Mucosa of rectum (tissue), 2 donors: Measurements from ENCODE around the gene PTDSS2.

Experiments
- H3K27ac ChIP-seq, 2 donors: one replicate each; pipeline ENCODE4 v1.7.0; 2013; ENCODE audit warnings: inconsistent platforms in 2 of 2, low read depth in 2 of 2, low read length in 2 of 2
- H3K27me3 ChIP-seq, 2 donors: one replicate each; pipeline ENCODE4 v1.7.0; 2013; ENCODE audit warnings: low read length in 2 of 2; ENCODE audit not compliant: control insufficient read depth in 2 of 2, insufficient read depth in 2 of 2
- H3K36me3 ChIP-seq, 2 donors: one replicate each; pipeline ENCODE4 v1.7.0; 2013; ENCODE audit warnings: low read length in 2 of 2; ENCODE audit not compliant: control insufficient read depth in 2 of 2, insufficient read depth in 2 of 2
- H3K4me1 ChIP-seq, 2 donors: one replicate each; pipeline ENCODE4 v1.7.0; 2013; ENCODE audit warnings: low read length in 2 of 2, mild to moderate bottlenecking in 1 of 2; ENCODE audit not compliant: control insufficient read depth in 2 of 2, insufficient read depth in 2 of 2
- H3K4me3 ChIP-seq, 2 donors: one replicate each; pipeline ENCODE4 v1.7.0; 2013; ENCODE audit warnings: low read length in 2 of 2
- H3K9ac ChIP-seq, 2 donors: one replicate each; pipeline ENCODE4 v1.7.0; 2013; ENCODE audit warnings: low read length in 2 of 2, low read depth in 1 of 2, mild to moderate bottlenecking in 1 of 2
- H3K9me3 ChIP-seq, 2 donors: one replicate each; pipeline ENCODE4 v1.7.0; 2013; ENCODE audit warnings: low read length in 2 of 2; ENCODE audit not compliant: control insufficient read depth in 2 of 2
- donor health status: healthy.
- donor health status: Normal muscosa, but diverticular disease.

The PTDSS2 gene

DNA sequence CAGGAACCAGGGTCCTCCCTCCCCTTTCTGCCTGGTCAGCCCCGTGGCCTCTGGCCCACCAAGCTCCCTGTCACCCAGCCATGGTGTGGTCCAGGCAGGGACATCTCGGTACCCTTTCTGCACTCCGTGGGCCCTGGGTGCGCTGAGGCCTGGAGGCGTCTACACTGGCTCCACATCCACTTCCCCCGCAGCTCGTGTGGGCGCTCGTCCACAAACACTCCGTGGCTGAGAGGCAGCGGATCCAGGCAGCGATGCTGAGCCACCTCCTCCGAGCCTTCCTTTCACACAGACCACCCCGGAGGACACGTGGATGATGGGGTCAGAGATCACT is 40.8 kb downstream of the PTDSS2 start:
- no peaks in the 10 kb centered on the region for H3K9me3 ChIP-seq
- peaks cover 4 to 5% of the 10 kb centered on the region in 2 donors for H3K4me1 ChIP-seq
- no peak overlapping the region for H3K9ac ChIP-seq
- peaks cover 13 to 19% of the 10 kb centered on the region in 2 donors for H3K36me3 ChIP-seq
- no peak overlapping the region for H3K27ac ChIP-seq
- H3K27me3 ChIP-seq = no peaks in the 10 kb centered on the region
- H3K4me3 ChIP-seq = no peak overlapping the region

DNA sequence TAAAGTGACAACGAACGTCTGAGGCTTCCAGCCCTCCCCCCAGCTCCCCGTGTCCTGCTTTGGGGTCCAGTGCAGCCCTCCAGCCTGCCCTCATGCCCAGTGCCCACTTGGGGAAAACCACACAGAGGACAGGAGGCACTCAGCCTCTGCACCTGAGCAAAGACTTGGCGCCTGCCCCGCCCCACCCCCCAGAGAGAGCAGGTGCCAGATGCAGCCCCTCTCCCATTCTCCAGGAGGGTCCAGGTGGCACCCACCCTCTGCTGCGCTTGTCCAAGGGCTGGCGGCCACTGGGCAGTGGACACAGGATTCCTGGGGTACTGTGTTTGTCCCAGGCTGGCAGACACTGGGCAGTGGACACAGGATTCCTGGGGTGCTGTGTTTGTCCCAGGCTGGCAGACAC is 41.3 kb downstream of the PTDSS2 start:
- Histone ChIP-seq H3K9ac (no peak overlapping the region), H3K27me3 (no peaks in the 10 kb centered on the region), H3K27ac (no peak overlapping the region), H3K4me1 (peaks cover 4 to 5% of the 10 kb centered on the region in 2 donors), H3K4me3 (no peak overlapping the region), H3K9me3 (no peaks in the 10 kb centered on the region), H3K36me3 (peaks cover 16 to 19% of the 10 kb centered on the region in 2 donors)

DNA sequence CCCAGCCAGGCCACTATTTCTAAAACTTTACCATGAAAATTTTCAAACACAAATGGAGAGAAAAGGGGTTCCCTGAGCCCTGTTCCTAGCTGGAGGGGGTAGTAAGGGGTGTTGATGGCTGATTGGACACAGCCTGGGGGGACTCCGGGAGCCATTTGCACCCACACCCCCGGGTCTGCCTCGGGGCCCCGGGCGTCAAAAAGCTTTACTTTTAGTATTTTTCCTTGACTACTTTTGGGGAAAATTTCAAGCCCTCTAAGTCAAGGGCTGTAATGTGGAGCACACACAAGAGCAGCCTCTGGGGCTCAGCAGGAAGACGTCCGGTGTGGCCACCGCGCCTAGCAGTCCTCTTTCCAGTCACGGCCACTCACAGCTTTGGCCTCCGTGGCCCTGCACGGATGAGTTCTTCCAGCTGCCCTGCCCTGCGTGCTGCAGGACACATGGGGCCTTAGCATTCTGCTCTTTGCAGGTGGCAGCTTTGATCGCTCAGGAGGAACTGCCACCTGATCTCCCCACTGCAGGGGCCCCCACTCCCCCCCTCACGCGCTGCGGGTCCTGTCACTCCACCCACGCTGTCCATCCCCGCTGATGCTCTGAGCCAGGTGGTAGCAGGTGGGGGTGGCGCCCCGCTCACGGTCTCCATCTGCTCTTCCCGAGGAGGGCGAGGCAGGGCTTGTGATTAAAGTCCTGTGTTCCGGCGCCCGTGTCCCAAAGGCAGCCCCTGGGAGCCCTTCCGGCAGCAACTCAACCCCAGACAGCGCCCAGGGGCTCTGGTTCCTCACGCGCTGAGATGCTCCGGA is 42.5 kb downstream of the PTDSS2 start:
- Histone ChIP-seq H3K9ac (no peak overlapping the region), H3K27ac (no peak overlapping the region), H3K9me3 (no peaks in the 10 kb centered on the region), H3K27me3 (no peaks in the 10 kb centered on the region), H3K36me3 (peaks cover 25 to 28% of the 10 kb centered on the region in 2 donors), H3K4me3 (no peak overlapping the region), H3K4me1 (peaks cover 3 to 5% of the 10 kb centered on the region in 2 donors)

DNA sequence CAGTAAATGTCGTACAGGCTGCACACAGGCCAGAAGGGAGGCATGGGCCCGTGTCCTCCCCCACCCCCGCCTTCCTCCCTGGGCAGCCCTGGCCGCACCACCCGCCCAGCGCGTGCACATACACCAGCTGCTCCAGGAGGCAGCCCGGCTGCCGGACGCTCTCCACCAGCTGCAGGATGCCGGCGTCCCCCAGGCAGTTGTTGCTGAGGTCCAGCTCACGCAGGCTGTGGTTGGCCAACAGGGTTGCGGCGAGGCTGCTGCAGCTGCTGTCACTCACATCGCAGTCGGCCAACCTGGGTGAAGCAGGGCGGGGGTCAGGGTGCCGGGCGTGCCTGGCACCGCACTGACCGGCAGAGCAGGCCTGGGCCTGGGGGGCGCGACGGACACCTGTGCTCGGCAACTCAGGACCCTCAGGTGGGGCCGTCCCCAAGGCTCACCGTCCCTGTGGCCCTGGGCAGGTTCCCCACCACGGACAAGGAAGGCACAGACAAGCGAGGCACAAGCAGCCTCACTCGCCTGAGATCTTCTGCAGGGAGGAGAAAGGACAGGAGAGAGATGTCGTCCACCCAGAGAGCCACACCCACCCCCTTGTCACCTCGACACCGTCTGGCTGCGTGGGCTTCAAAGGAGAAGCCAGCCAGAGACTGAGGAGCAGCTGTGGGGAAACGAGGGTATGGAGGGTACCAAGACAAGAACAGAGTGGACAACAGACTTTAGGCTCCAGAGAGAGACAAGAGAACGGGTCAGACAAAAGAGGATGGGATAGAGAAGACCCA is 44.9 kb downstream of the PTDSS2 start:
- H3K36me3 ChIP-seq = peaks cover 46 to 51% of the 10 kb centered on the region in 2 donors
- no peaks in the 10 kb centered on the region for H3K27me3 ChIP-seq
- no peaks in the 10 kb centered on the region for H3K9me3 ChIP-seq
- H3K4me1 ChIP-seq = no peaks in the 10 kb centered on the region
- no peak overlapping the region for H3K27ac ChIP-seq
- no peak overlapping the region for H3K4me3 ChIP-seq
- H3K9ac ChIP-seq = no peak overlapping the region

DNA sequence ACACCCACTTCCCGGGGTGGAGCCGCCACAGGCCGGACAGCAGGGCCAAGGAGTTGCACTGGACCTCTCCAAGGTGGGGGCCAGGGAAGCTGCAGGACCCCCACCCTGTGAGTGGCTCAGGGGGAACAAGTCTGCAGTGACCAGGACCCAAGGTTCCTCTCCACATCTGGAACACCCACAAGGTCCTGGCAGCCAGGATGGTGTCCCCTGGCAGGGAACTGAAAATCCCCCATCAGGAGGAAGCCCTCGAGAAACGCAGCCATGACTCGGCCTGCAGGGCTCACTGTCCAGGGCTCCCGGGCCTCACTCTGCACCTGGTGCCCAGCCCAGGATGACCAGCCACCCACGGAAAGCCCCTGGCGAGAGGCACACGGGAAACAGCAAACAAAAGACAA is 45.5 kb downstream of the PTDSS2 start:
- no peak overlapping the region for H3K27ac ChIP-seq
- no peak overlapping the region for H3K9ac ChIP-seq
- H3K36me3 ChIP-seq = peaks cover 52 to 56% of the 10 kb centered on the region in 2 donors
- no peaks in the 10 kb centered on the region for H3K9me3 ChIP-seq
- H3K27me3 ChIP-seq = no peaks in the 10 kb centered on the region
- H3K4me3 ChIP-seq = no peak overlapping the region
- H3K4me1 ChIP-seq = no peaks in the 10 kb centered on the region

DNA sequence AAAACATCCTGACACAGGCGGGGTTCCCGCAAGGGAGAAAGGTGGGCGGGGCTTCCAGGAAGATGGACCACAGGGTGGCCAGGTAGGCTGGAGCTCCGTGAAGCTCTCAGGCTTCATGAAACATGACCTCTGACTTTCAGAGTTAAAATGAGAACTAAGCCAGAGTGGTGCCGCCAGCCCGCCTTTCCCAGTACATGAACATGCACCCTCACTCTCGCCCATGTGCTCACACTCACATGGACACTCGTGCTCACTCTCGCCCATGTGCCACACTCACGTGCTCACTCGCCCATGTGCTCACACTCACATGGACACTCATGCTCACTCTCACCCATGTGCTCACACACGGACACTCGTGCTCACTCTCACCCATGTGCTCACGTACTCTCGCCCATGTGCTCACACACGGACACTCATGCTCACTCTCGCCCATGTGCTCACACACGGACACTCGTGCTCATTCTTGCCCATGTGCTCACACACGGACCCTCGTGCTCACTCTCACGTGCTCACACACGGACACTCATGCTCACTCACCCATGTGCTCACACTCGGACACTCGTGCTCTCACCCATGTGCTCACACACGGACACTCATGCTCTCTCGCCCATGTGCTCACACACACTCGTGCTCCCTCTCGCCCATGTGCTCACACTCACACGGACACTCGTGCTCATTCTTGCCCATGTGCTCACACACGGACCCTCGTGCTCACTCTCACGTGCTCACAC is 46.9 kb downstream of the PTDSS2 start:
- Histone ChIP-seq H3K27me3 (no peaks in the 10 kb centered on the region), H3K9me3 (no peaks in the 10 kb centered on the region), H3K9ac (no peak overlapping the region), H3K4me1 (no peaks in the 10 kb centered on the region), H3K36me3 (peaks cover 53 to 62% of the 10 kb centered on the region in 2 donors), H3K4me3 (no peak overlapping the region), H3K27ac (no peak overlapping the region)

DNA sequence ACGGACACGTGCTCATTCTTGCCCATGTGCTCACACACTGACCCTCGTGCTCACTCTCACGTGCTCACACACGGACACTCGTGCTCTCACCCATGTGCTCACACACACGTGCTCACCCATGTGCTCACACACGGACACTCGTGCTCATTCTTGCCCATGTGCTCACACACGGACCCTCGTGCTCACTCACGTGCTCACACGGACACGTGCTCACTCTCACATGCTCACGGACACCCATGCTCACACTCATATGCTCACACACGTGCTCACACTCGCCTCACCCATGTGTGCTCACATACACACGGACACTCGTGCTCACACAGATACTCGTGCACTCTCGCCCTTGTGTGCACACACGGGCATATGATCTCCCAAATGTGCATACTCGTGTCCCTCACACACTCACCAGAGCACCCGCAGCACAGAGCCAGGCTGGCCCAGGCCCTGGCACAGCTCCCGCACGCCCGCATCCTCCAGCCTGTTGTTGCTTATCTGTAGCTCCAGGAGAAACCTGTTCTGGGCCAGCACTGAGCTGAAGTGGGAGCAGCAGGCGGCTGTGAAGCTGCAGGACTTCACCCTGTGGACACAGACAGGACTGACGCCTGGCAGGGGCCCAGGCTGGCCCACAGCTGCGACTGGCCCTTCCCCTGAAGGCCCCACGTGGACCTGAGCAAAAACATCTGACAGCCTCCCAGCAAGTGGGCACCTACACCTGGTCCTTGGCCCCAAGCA is 47.7 kb downstream of the PTDSS2 start:
- Histone ChIP-seq H3K27me3 (no peaks in the 10 kb centered on the region), H3K9me3 (no peaks in the 10 kb centered on the region), H3K9ac (no peak overlapping the region), H3K36me3 (peaks cover 53 to 62% of the 10 kb centered on the region in 2 donors), H3K4me1 (peaks cover 1 to 4% of the 10 kb centered on the region in 2 donors), H3K4me3 (no peak overlapping the region), H3K27ac (no peak overlapping the region)

DNA sequence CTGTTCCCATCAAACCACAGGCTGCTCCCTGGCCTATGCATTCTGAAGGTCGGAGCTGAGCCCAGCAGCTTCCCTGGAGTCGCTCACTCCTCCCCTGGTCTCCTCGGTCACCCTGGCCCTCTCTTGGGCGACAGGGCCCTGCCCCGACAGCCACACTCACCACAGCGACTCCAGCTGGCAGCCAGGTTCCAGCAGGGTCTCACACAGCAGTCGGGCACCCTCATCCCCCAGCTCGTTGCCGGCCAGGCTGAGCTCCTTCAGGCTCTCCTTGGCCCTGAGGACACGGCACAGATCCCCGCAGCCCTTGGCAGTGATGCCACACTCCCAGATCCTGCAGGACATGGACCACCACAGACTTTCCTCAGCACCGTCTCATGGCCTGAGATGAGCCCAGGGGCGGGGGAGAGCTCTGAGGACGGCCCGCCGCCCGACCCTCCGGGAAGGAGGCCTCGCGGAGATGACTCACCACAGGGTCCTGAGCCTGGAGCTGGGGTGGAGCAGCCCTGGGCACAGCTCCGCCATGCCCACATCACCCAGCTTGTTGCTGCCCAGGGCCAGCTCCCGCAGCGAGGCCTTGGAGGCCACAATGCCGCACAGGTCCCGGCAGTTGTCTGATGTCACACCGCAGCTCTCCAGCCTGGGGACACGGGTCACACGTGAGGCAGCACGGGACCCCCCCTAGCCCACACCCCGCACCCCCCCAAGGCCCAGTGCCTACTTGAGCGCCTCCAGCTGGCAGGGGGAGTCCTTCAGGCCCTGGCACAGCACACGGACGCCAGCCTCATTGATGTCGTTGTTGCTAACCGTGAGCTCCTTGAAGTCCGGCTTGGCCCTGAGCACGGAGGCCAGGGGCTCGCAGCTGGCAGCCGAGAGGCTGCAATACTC is 48.5 kb downstream of the PTDSS2 start:
- peaks cover 53 to 61% of the 10 kb centered on the region in 2 donors for H3K36me3 ChIP-seq
- peaks cover 3 to 4% of the 10 kb centered on the region in 2 donors for H3K4me1 ChIP-seq

More for the DNA sequence above, 48.5 kb downstream of the PTDSS2 start:
- H3K9me3 ChIP-seq = no peaks in the 10 kb centered on the region
- no peak overlapping the region for H3K9ac ChIP-seq
- H3K27me3 ChIP-seq = no peaks in the 10 kb centered on the region
- H3K27ac ChIP-seq = no peak overlapping the region
- no peak overlapping the region for H3K4me3 ChIP-seq
